WERI-Rb-1 (cell line): ENCODE data around the gene MAP1LC3B2.
A peak's percentile ranks its signal among the peaks of the same experiment; 100 is the strongest.

Source experiments
- DNase-seq: peaks from one replicate; pipeline ENCODE4 v3.0.0-alpha.2; 2020
- H3K27ac ChIP-seq: fragments of 250-450 bp; sonication (Bioruptor Pico); 2 replicates; pipeline ENCODE4 v1.5.1; 2020; ENCODE audit warnings: mild to moderate bottlenecking, moderate library complexity
- H3K27me3 ChIP-seq: fragments of 250-450 bp; sonication (Bioruptor Pico); 2 replicates; pipeline ENCODE4 v1.5.1; 2021; ENCODE audit warnings: mild to moderate bottlenecking, low read depth, moderate library complexity; ENCODE audit not compliant: insufficient read depth, severe bottlenecking
- H3K36me3 ChIP-seq: fragments of 250-450 bp; sonication (Bioruptor Pico); 2 replicates; pipeline ENCODE4 v1.5.1; 2020; ENCODE audit warnings: mild to moderate bottlenecking, moderate library complexity
- H3K4me3 ChIP-seq: 2 replicates; pipeline ENCODE4 v1.5.1; 2011; ENCODE audit warnings: low read depth, mild to moderate bottlenecking, control low read depth, low read length
- H3K9me3 ChIP-seq: fragments of 250-450 bp; sonication (Bioruptor Pico); 2 replicates; pipeline ENCODE4 v1.5.1; 2021; ENCODE audit warnings: mild to moderate bottlenecking, moderate library complexity; ENCODE audit not compliant: severe bottlenecking
- TF ChIP-seq, protein P1 (sequence below): IDR thresholded peaks from 2 replicates; pipeline ENCODE4 v1.5.1; 2011; ENCODE audit warnings: low read depth, mild to moderate bottlenecking, control low read depth, inconsistent platforms, low read length

MAP1LC3B2 gene

GRCh38 chr12:116559162-116559935 lies at the start of gene MAP1LC3B2:
Gene MAP1LC3B2, plus strand, starts transcription at chr12:116559381. Its CDS starts 16,562 bp downstream, at chr12:116575943.
- H3K27ac ChIP-seq = no peak within 1 kb of the TSS
- TF ChIP-seq, protein P1, sequence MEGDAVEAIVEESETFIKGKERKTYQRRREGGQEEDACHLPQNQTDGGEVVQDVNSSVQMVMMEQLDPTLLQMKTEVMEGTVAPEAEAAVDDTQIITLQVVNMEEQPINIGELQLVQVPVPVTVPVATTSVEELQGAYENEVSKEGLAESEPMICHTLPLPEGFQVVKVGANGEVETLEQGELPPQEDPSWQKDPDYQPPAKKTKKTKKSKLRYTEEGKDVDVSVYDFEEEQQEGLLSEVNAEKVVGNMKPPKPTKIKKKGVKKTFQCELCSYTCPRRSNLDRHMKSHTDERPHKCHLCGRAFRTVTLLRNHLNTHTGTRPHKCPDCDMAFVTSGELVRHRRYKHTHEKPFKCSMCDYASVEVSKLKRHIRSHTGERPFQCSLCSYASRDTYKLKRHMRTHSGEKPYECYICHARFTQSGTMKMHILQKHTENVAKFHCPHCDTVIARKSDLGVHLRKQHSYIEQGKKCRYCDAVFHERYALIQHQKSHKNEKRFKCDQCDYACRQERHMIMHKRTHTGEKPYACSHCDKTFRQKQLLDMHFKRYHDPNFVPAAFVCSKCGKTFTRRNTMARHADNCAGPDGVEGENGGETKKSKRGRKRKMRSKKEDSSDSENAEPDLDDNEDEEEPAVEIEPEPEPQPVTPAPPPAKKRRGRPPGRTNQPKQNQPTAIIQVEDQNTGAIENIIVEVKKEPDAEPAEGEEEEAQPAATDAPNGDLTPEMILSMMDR = no peak
- H3K36me3 ChIP-seq = no peaks in the 10 kb centered on the region
- H3K4me3 ChIP-seq = no peak within 1 kb of the TSS
- H3K9me3 ChIP-seq = peaks cover 6% of the 10 kb centered on the region
- no peaks in the 10 kb centered on the region for H3K27me3 ChIP-seq
- no peak for DNase-seq

- TF ChIP-seq, protein P1 = no peak
- no peak overlapping the region for H3K27ac ChIP-seq
- DNase-seq = peak; percentile 43
- H3K4me3 ChIP-seq = no peak overlapping the region
- H3K36me3 ChIP-seq = no peaks in the 10 kb centered on the region
- H3K9me3 ChIP-seq = no peaks in the 10 kb centered on the region
- no peaks in the 10 kb centered on the region for H3K27me3 ChIP-seq
Measured at GRCh38 chr12:116513944-116514343, 45.2 kb upstream of the MAP1LC3B2 start.

DNA sequence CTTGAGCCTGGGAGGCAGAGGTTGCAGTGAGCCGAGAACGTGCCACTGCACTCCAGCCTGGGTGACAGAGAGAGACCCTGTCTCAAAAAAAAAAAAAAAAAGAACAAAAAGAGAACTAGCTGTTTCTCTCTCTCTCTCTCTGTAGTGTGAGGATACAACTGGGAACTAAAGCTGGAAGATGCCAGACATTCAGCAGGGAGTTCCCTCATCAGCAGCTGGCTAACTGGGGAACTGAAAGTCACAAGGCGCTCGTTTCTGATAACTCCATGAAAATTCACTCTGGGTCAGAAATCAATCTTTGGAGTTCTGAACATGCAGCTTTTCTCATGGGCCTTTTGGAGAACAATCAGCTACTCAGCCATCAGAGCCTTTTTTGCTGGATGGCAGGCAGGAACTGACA lies 43.5 kb upstream of the MAP1LC3B2 start:
- Histone ChIP-seq H3K36me3 (no peaks in the 10 kb centered on the region), H3K4me3 (no peak overlapping the region), H3K27me3 (no peaks in the 10 kb centered on the region), H3K9me3 (no peaks in the 10 kb centered on the region), H3K27ac (no peak overlapping the region)
- TF ChIP-seq, protein P1 = no peak
- no peak for DNase-seq

GRCh38 chr12:116516657-116517056 lies 42.5 kb upstream of the MAP1LC3B2 start:
- TF ChIP-seq, protein P1 = no peak
- Histone ChIP-seq H3K36me3 (no peaks in the 10 kb centered on the region), H3K27me3 (no peaks in the 10 kb centered on the region), H3K9me3 (no peaks in the 10 kb centered on the region), H3K27ac (no peak overlapping the region), H3K4me3 (no peak overlapping the region)
- DNase-seq = no peak

DNA sequence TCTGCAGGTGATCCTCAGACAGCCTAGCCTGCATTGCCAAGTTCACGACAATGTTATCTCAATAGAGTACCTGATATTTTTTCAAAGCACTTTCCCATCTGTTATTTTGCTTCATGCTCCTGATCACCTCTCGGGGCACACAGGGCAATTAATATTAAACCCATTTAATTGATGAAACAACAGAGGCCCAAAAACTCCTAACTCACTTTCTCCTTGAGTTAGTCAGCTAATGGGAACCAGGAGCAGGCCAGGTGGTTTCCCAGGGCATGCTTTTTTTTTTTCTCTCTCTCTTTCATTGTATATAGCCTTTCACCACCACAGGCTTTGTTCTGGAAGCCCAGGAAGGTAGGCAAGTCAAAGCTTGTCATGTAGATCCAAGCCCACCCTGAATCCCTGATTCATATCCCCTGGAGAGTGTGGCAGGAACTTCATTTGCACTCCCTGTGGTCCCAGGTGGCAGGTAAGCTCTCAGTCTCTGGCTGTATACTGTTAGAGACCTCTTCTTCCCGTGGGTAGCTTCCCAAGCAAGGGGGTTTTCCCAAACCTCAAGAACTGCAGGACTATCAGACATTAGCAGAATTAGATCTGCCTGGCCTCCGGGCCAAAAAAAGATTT lies 41.6 kb upstream of the MAP1LC3B2 start:
- Histone ChIP-seq H3K36me3 (no peaks in the 10 kb centered on the region), H3K27me3 (no peaks in the 10 kb centered on the region), H3K9me3 (no peaks in the 10 kb centered on the region), H3K4me3 (no peak overlapping the region), H3K27ac (no peak overlapping the region)
- DNase-seq = no peak
- TF ChIP-seq, protein P1 = no peak
